Prostate gland (tissue), 2 donors: Measurements from ENCODE around the gene RRP7A. TPM values are rescaled to one million over a fixed set of nuclear protein-coding genes. Genes with fewer than 3 reads are reported as not detected.
"Not testable (repeated sequence)": the region's sequence is repeated elsewhere in the genome, so short reads cannot be mapped to it uniquely, and the experiment has no call there.

Source experiments
- DNase-seq: peaks from one replicate; pipeline ENCODE4 v3.0.0-alpha.2; 2019; ENCODE audit warnings: low spot score
- H3K27ac ChIP-seq, 2 donors: fragments of 200-600 bp; sonication (generic); 2 replicates each; pipeline ENCODE4 v1.5.1; 2017 to 2019
- H3K27me3 ChIP-seq: fragments of 200-600 bp; sonication (generic); replicated peaks from 2 replicates; pipeline ENCODE4 v1.5.1; 2019; ENCODE audit not compliant: insufficient read depth
- H3K36me3 ChIP-seq, 2 donors: fragments of 200-600 bp; sonication (generic); 1 replicate in 1 of 2; 2 replicates in 1 of 2; pipeline versions ENCODE4 v1.5.1 to v1.8.1; 2017 to 2019
- H3K4me1 ChIP-seq: fragments of 200-600 bp; sonication (generic); replicated peaks from 2 replicates; pipeline ENCODE4 v1.5.1; 2019
- H3K4me3 ChIP-seq, 2 donors: fragments of 200-600 bp; sonication (generic); 2 replicates each; pipeline ENCODE4 v1.5.1; 2017 to 2019
- H3K9me3 ChIP-seq: fragments of 200-600 bp; sonication (generic); 2 replicates; pipeline ENCODE4 v1.5.1; 2017
- POLR2A ChIP-seq: fragments of 450-650 bp; IDR thresholded peaks from one replicate; pipeline ENCODE4 v1.6.1; 2016; ENCODE audit warnings: antibody characterized with exemption, mild to moderate bottlenecking
- POLR2AphosphoS5 ChIP-seq: sonication (generic); formaldehyde crosslinking; IDR thresholded peaks from one replicate; pipeline ENCODE4 v1.6.1; 2017; ENCODE audit warnings: antibody characterized with exemption
- WGBS: methylation state at CpG from one replicate; pipeline ENCODE4 v1.1.5; 2018; 5-methylcytosine and 5-hydroxymethylcytosine counted together
- intact Hi-C: fragments of 100-400 bp; cut with DNase I; formaldehyde crosslinking; loops from one replicate; pipeline ENCODE4 v1.14.2; 2022
- total RNA-seq, 2 donors: library from RNA; depleted of rRNA; stranded (reverse); fragments of >200 nt; gene quantifications; one replicate each; pipeline ENCODE4 v1.1.0, GENCODE V29; 2016
- TF ChIP-seq, protein P1 (sequence below), 4 experiments: fragments of 200-600 bp in 2 of 4; fragments of 450-650 bp in 2 of 4; sonication (generic) in 2 of 4; IDR thresholded peaks; 1 replicate in 3 of 4; 2 replicates in 1 of 4; pipeline ENCODE4 v1.5.1; 2016 to 2019; ENCODE audit warnings: antibody characterized with exemption in 4 of 4, mild to moderate bottlenecking in 2 of 4, moderate library complexity in 2 of 4

The RRP7A gene
- total RNA-seq, 2 donors from 2014 or later = 32.4 to 41.5 TPM

DNA sequence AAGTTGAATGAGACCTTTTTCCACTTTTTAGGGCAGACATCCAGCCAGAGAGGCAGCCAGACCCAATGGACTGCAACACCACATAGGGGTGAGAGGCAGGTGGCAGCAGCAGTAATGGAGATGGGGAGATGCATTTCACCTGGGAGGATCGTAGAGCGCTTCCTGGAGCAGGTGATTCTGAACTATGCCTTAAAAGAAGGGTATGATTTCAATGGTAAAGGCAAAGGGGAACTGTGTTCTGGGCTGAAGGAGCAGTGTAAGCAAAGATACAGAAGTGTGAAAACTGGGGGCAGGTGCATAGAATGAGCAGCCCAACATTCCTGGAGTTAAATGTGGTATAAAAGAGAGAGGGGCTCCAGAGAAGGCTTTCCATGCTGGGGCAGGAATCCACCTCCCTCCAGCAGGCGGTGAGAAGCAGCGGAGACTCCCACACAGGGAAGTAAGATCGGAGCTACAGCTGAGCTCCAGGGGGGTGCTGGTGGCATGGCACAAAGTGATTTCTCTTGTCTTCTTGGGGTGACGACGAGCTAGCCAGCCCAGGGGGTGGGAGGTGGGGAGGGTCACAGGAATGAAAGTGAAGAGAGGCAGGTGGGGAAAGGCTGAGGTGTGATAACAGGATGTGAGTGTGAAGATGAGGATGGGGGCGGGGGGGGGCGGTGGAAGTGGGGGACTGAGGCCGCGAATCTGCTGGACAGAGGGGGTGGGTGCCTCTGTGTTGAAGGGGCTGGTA lies 29.9 kb upstream of the RRP7A start:
- TF ChIP-seq, protein P1, sequence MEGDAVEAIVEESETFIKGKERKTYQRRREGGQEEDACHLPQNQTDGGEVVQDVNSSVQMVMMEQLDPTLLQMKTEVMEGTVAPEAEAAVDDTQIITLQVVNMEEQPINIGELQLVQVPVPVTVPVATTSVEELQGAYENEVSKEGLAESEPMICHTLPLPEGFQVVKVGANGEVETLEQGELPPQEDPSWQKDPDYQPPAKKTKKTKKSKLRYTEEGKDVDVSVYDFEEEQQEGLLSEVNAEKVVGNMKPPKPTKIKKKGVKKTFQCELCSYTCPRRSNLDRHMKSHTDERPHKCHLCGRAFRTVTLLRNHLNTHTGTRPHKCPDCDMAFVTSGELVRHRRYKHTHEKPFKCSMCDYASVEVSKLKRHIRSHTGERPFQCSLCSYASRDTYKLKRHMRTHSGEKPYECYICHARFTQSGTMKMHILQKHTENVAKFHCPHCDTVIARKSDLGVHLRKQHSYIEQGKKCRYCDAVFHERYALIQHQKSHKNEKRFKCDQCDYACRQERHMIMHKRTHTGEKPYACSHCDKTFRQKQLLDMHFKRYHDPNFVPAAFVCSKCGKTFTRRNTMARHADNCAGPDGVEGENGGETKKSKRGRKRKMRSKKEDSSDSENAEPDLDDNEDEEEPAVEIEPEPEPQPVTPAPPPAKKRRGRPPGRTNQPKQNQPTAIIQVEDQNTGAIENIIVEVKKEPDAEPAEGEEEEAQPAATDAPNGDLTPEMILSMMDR (IDR thresholded peaks at IDR 0.05) = no peak
- TF ChIP-seq POLR2AphosphoS5 = no peak
- TF ChIP-seq POLR2A = no peak
- WGBS = 69% methylated on average over 11 of the region's 11 CpGs
- no peaks in the 10 kb centered on the region for H3K27me3 ChIP-seq
- intact Hi-C loops = no loop called here
- no peaks in the 10 kb centered on the region for H3K9me3 ChIP-seq
- no peaks in the 10 kb centered on the region for H3K36me3 ChIP-seq
- H3K4me3 ChIP-seq = no peak overlapping the region
- H3K4me1 ChIP-seq = no peaks in the 10 kb centered on the region
- no peak for DNase-seq
- H3K27ac ChIP-seq = no peak overlapping the region

GRCh38 chr22:42548597-42549330 lies 29.2 kb upstream of the RRP7A start:
- Histone ChIP-seq H3K27me3 (no peaks in the 10 kb centered on the region), H3K36me3 (no peaks in the 10 kb centered on the region), H3K9me3 (no peaks in the 10 kb centered on the region), H3K4me1 (no peaks in the 10 kb centered on the region), H3K27ac (no peak overlapping the region), H3K4me3 (no peak overlapping the region)
- DNase-seq = no peak
- intact Hi-C loops = no loop called here
- 77% methylated on average over 19 of the region's 19 CpGs for WGBS
- TF ChIP-seq, protein P1 (IDR thresholded peaks at IDR 0.05) = no peak
- TF ChIP-seq POLR2AphosphoS5 = no peak
- no peak for TF ChIP-seq POLR2A

DNA sequence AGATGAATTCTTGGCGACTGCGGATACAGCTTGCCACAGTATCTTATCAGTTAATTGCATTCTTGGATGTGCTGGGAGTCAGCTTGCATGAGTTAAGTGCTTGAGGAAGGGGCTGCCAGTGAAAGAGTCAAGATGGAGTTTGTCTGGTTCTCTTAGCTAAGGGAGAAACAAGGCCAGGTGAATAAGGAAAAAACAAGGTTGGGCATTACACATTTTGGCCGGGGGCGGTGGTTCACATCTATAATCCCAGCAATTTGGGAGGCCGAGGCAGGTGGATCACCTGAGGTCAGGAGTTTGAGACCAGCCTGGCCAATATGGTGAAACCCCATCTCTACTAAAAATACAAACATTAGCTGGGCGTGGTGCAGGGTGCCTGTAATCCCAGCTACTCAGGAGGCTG lies 28.5 kb upstream of the RRP7A start:
- 49% methylated on average over 6 of the region's 6 CpGs for WGBS
- H3K36me3 ChIP-seq, H3K27me3 ChIP-seq, H3K4me1 ChIP-seq, H3K4me3 ChIP-seq, intact Hi-C loops, DNase-seq, H3K27ac ChIP-seq, H3K9me3 ChIP-seq: not testable (repeated sequence)

- intact Hi-C loops = no loop called here
- Histone ChIP-seq H3K27ac (no peak overlapping the region), H3K36me3 (no peaks in the 10 kb centered on the region), H3K27me3 (no peaks in the 10 kb centered on the region), H3K4me1 (no peaks in the 10 kb centered on the region), H3K9me3 (no peaks in the 10 kb centered on the region), H3K4me3 (no peak overlapping the region)
- WGBS = 64% methylated on average over 9 of the region's 9 CpGs
- TF ChIP-seq, protein P1 (IDR thresholded peaks at IDR 0.05) = no peak
- TF ChIP-seq POLR2AphosphoS5 = no peak
- no peak for TF ChIP-seq POLR2A
- DNase-seq = no peak
These were observed 28.0 kb upstream of the RRP7A start for GRCh38 chr22:42547562-42547961.

GRCh38 chr22:42544686-42545085 lies 25.1 kb upstream of the RRP7A start:
- no peak for DNase-seq
- Histone ChIP-seq H3K36me3 (no peaks in the 10 kb centered on the region), H3K27me3 (no peaks in the 10 kb centered on the region), H3K4me3 (no peak overlapping the region), H3K4me1 (no peaks in the 10 kb centered on the region), H3K9me3 (no peaks in the 10 kb centered on the region), H3K27ac (no peak overlapping the region)
- WGBS = 19% methylated on average over 2 of the region's 2 CpGs
- TF ChIP-seq POLR2A (no peak), POLR2AphosphoS5 (peak; percentile 30)
- TF ChIP-seq, protein P1 (IDR thresholded peaks at IDR 0.05) = no peak
- intact Hi-C loops = no loop called here
